Loucy (cell line): ENCODE data around the gene YAP1.

Source experiments
- EZH2phosphoT487 ChIP-seq: fragments of 200-600 bp; IDR thresholded peaks from 2 replicates; pipeline ENCODE4 v1.6.1; 2018; ENCODE audit warnings: antibody characterized with exemption, mild to moderate bottlenecking, moderate library complexity, borderline replicate concordance
- TF ChIP-seq, protein P1 (sequence below): fragments of 200-600 bp; sonication (generic); conservative IDR thresholded peaks from 2 replicates; pipeline ENCODE4 v1.5.1; 2014; ENCODE audit warnings: mild to moderate bottlenecking, antibody characterized with exemption, low read length

DNA sequence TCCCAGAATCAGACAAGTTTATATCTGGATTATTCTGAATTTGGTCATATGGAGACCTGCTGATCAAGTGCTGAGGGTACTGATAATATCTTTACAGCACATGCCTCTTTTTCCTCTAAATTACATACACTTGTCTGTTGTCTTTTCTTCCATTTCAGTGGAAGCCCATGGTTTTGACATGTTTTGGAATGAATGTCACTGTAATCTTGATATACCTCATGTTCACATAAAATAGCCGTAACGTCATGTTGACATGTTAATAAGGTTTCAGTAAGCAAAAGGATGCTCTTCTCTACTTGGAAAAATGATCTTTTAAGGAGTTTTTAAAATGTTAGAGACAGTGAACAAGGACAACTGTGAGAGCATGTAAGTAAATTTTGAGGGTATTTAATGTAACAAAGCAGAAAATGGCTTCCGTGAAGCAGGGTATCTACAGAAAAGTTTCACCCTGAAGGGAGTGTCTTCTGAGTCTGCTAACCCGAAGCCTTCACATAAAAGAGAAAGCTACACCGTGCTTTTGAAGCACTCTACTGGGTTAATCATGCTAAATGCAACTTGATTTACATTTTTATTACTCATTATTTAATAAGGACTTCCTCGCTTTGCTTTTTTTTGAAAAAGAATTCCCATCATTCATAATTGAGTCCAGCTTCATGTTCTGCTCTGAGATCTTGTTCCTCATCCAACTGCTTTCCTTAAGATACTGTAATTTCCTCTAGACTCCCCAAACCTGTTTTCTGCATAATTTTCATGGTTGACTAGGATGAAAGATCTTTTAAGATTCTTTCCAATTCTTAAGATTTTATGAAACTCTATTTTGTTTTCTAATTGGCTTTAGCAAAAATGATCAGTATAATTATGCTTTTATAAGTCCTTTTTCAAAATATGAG lies 56.2 kb downstream of the YAP1 start:
- TF ChIP-seq, protein P1, sequence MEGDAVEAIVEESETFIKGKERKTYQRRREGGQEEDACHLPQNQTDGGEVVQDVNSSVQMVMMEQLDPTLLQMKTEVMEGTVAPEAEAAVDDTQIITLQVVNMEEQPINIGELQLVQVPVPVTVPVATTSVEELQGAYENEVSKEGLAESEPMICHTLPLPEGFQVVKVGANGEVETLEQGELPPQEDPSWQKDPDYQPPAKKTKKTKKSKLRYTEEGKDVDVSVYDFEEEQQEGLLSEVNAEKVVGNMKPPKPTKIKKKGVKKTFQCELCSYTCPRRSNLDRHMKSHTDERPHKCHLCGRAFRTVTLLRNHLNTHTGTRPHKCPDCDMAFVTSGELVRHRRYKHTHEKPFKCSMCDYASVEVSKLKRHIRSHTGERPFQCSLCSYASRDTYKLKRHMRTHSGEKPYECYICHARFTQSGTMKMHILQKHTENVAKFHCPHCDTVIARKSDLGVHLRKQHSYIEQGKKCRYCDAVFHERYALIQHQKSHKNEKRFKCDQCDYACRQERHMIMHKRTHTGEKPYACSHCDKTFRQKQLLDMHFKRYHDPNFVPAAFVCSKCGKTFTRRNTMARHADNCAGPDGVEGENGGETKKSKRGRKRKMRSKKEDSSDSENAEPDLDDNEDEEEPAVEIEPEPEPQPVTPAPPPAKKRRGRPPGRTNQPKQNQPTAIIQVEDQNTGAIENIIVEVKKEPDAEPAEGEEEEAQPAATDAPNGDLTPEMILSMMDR = no peak
- TF ChIP-seq EZH2phosphoT487 = no peak
